HG03039 (cell line): Measurements from ENCODE around the gene TCFL5.

Experiments used
- ATAC-seq: cut with Tn5 transposase; IDR thresholded peaks from one replicate; pipeline ENCODE4 v1.9.1; 2021; ENCODE audit warnings: mild to moderate bottlenecking, moderate library complexity; ENCODE audit not compliant: unreplicated experiment

TCFL5 gene

GRCh38 chr20:62838128-62838891, 23.3 kb downstream of the TCFL5 start:
- ATAC-seq: no peak

DNA sequence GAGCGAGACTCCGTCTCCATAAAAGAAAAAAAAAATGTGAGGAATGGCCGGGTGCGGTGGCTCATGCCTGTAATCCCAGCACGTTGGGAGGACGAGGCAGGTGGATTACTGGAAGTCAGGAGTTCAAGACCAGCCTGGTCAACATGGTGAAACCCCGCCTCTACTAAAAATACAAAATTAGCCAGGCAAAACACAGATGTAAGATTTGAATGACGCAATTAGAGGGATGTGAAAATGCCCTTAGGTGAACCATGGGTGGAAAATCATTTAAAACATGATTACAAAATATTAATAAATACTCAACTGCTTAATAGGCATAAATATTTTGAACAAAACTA, 23.9 kb downstream of the TCFL5 start:
- no peak for ATAC-seq

DNA sequence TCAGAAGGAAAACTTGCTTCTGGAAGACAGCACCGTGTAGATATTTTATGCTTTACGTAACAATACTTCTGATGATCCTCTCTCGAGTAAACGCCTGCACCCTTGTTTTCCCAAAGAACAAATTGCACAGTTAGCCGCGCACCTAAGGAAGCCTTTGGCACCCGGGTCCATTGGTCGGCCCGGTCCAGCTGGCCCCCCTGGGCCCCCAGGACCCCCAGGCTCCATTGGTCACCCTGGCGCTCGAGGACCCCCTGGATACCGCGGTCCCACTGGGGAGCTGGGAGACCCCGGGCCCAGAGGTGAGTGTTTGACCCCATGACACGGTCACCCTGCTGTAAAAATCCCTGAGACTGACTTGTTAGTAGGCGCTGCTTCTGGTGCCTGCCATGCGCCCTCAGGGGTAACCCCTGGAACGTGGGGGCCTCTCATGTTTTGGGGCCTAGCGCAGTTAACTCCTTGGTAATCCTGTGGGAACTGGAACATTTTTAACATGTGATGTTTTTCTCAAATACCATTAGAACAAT, 24.6 kb downstream of the TCFL5 start:
- ATAC-seq: no peak

DNA sequence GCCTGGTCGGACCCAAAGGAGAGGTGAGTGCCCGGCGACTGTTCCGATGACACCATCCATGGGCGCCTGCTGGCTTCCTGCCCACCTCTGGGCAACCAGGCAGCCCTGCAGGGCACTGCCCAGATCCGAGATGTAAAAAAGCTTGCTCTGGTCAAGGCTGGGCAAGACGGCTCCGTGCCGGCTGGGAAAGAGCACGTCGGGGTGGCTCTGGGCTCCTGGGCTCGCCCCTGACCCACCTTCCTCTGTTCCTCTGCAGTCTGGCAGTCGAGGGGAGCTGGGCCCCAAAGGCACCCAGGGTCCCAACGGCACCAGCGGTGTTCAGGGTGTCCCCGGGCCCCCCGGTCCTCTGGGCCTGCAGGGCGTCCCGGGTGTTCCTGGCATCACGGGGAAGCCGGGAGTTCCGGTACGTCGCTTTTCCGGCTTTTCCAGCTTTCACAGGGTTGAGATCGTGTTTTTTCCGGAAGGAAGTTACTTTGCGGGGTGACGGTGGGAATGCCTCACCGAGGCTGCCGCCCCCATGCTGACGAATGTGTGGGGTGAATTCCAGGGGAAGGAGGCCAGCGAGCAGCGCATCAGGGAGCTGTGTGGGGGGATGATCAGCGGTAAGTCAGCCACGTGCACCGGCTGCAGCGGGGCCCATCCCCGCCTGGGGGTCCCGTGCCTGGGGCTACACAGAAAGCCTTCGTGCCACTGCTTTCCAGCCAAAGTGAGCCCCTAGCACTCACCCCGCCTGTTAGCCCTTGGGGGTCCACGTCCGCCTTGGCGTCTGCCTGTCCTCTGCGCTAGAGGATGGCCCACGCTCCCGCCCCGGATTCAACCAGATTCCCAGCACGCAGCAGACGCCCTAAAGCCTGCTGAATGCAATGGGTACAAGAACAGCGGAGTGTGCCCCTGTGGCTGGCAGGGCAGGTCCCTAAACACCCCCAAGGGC, 25.4 kb downstream of the TCFL5 start:
- no peak for ATAC-seq

GRCh38 chr20:62834967-62835730, 26.5 kb downstream of the TCFL5 start:
- no peak for ATAC-seq

- ATAC-seq: no peak
These were observed 28.7 kb downstream of the TCFL5 start for GRCh38 chr20:62832951-62833391.

- no peak for ATAC-seq
These were observed 29.3 kb downstream of the TCFL5 start for GRCh38 chr20:62832212-62832922.

DNA sequence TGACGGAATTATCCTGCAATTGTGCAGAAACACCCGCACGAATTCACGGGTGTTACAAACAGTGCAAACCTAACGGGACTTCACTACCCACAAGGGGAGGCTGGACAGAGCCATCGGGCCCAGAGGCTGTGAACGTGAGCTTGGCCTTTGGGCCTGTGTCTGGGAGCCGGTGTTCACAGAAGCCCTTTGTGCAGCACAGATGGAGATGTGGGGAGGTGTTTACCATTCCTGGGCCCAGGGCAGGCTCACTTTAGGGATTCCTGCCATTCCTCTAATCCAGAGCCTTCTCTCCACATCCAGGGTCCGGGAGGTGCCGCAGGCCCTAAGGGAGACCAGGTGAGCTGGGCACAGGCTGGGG, 29.8 kb downstream of the TCFL5 start:
- no peak for ATAC-seq

GRCh38 chr20:62831361-62831788, 30.2 kb downstream of the TCFL5 start:
- no peak for ATAC-seq

GRCh38 chr20:62830821-62831220, 30.8 kb downstream of the TCFL5 start:
- ATAC-seq: no peak

DNA sequence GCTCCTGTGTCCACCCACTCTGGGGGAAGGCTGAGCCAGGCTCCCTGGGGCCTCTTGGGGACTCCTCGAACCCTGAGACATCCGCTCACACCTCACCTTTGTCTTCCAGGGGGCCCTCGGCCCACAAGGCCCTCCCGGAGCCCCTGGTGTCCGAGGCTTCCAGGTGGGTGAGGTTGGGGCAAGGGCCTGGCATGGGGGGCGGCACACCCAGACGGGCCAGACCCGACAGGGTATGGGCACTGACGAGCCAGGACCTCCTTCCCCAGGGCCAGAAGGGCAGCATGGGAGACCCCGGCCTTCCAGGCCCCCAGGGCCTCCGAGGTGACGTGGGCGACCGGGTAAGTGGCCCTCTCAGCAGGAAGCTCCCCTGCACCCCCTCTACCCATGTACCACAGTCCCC, 31.4 kb downstream of the TCFL5 start:
- no peak for ATAC-seq

- ATAC-seq: no peak
These were observed 32.1 kb downstream of the TCFL5 start for GRCh38 chr20:62829231-62830230.

GRCh38 chr20:62828511-62829230, 33.0 kb downstream of the TCFL5 start:
- no peak for ATAC-seq

- no peak for ATAC-seq
These were observed 33.6 kb downstream of the TCFL5 start for GRCh38 chr20:62828051-62828450.

DNA sequence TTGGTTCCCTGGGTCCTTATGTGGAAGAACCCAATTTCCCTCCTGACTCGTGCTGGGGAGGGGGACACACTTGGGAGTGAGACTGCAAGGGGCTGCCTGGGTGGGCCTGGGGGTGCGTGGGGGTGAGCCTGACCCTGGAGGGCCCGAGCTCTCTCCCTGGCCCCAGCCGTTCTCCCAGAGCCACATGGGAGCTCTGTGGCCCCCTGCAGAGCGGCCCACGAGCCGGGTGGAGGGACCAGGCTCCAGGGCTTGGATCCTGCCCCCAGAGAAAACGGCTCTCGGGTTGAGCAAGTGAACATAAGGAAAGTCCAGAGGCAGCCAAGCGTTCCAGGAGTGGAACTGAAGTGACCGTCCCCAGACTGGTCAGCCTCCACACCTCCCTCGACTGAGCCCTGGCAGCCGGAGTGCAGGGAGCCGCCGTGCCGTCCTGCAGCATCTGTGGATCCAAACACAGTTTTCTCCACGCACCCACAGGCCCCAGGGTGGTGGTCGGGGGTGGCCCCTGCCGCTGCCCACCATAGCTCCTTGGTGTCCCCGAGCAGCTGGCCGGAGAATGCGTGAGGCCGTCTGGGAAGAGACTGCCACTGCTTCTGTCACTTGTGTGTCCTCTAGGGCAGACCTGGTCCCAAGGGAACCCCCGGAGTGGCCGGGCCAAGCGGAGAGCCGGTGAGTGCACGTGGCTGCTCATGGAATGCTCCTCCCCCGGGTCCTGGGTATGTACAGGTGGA, 34.1 kb downstream of the TCFL5 start:
- no peak for ATAC-seq

DNA sequence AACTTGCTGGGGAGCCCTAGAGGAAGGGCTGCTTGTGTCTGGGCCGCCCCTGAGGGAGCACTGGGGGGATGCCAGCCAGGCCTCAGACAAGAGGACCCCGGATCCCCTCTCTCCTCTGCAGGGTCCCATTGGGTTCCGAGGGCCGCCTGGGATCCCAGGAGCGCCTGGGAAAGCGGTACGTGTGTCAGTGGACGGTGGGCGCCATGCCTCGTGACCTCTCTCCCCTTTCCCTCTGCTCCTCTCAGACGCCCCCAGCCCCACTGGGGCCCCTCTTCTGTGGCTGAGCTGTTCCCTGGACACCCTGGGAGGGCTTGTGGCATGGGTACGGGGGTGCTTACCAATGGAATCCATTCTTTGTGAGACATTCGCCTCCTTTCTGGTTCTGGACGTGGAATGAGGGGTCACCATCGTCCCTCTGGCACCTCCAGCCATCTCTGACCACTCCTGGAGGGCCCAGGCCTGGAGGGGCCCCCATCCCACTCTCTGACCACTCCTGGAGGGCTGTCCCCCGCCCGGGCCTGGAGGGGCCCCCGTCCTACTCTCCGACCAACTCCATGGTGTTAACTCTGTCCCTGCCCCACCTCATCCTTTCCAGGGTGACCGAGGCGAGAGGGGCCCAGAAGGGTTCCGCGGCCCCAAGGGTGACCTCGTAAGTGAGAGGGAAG, 34.8 kb downstream of the TCFL5 start:
- no peak for ATAC-seq

DNA sequence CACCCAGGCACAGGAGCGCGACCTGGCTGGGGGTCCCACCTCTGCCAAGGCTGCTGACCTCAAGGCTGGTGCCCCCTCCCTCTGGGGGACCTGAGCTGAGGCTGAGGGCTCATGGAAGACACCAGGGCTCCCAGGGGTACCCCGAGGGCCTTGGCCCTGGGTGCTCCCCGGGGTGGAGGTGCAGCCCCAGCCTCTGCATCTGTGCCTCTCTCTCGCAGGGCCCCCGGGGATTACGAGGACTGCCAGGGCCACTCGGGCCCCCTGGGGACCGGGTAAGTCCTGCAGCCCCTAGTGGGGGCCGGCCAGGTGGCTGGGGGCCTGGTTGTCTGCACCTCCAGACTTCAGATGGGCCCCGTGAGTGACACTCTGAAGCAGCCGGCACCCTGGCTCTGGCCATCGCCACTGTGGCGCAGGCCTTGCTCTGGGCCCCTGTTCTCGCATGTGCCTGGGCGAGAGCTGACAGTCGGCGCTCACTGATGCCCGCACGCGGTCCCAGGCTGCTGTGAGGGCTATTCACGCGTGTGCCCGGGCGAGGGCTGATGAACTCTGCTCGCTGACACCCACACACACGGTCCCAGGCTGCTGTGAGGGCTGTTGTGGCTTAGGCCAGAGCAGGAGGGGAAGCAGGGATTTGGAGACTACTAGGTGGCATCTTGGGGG, 35.5 kb downstream of the TCFL5 start:
- no peak for ATAC-seq
